Measurements from ENCODE around the gene KLHDC7B. TPM values are rescaled to one million over a fixed set of nuclear protein-coding genes. Genes with fewer than 3 reads are reported as not detected.

The KLHDC7B gene
- total RNA-seq, 2 donors from 2014 or later = 0.07 to 0.16 TPM

DNA sequence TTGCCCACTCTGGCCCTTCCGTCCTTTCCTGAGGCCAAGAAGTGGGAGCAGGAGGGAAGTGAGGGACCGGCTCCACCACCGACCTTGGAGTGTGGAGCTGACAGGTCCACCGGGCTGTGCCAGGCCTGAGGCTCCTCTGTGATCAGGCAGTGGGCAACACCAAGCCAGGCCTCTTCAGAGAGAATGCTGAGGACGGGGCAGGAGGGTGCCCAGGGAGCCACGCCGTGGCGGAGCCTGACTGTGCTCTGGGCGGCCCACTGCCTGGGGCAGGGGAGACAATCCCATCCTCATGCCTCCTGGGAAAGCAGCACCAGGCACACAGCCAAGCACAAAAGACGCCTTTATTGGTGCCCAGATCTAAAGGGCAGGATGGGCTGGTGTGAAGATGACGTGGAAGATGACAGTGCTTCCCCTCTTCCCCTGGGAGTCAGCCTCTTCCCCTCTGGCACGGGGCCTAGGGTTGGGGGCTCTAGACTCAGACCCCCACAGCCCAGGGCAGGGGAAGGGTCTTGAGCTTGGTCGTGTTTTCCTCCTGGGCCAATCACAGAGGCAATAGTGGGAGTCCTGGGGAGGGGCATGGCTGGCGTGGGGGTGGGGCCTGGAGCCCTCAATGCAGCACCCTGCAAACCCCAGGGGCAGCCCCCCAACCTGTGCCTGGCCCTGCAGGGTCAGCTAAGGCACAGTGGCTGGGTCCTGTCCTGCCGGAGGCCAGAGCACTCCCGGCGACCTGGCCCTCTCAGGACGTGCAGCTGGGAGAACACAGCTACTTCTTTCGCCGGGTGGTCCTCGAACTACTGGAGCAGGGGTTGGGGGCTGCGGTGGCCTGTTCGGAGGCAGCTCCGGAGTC lies 42.8 kb upstream of the KLHDC7B start:
- Histone ChIP-seq H3K27me3 (no peaks in the 10 kb centered on the region), H3K27ac (no peak overlapping the region), H3K9ac (ENCODE audit: low read depth in 2 of 2, low read length in 2 of 2) (no peak overlapping the region), H3K9me3 (no peaks in the 10 kb centered on the region), H3K4me1 (peaks cover 11% of the 10 kb centered on the region), H3K36me3 (peaks cover 9% of the 10 kb centered on the region), H3K4me3 (no peak overlapping the region)
- TF ChIP-seq, protein P1, sequence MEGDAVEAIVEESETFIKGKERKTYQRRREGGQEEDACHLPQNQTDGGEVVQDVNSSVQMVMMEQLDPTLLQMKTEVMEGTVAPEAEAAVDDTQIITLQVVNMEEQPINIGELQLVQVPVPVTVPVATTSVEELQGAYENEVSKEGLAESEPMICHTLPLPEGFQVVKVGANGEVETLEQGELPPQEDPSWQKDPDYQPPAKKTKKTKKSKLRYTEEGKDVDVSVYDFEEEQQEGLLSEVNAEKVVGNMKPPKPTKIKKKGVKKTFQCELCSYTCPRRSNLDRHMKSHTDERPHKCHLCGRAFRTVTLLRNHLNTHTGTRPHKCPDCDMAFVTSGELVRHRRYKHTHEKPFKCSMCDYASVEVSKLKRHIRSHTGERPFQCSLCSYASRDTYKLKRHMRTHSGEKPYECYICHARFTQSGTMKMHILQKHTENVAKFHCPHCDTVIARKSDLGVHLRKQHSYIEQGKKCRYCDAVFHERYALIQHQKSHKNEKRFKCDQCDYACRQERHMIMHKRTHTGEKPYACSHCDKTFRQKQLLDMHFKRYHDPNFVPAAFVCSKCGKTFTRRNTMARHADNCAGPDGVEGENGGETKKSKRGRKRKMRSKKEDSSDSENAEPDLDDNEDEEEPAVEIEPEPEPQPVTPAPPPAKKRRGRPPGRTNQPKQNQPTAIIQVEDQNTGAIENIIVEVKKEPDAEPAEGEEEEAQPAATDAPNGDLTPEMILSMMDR (IDR thresholded peaks at IDR 0.05) = no peak
- DNase-seq = no peak
- intact Hi-C loops (cut with DNase I) = loop anchor here (10.0 kb wide), 1 partner anchor 248 kb away; the partner anchor contains the start of gene HDAC10

DNA sequence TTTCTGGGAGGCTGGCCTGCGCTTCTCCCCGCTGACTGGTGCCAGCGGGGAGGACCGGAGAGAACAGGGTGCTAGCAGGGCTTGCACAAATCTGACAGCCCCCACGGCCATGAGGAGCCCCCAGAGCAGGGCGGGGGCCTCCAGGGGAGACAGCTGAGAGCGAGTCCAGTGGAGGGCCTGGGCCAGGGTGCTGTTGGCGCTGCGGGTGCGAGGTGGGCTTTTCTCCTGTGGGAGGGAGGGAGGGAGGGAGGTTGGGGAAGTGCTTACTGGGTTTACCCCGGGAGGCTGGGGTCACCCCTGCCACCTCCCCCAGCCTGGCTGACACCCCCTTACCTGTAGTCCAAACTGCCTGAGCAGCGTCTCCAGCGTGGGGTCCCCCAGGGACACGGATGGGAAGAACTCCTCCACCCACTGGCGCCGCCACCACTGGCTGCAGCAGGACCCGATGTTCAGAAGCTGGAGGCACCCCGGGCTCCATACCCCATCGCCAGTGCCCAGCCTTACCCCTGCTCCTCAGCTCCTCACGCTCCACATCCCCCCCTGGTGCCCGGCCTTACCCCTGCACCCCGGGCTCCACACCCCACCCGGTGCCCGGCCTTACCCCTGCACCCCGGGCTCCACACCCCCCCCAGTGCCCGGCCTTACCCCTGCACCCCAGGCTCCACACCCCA lies 42.1 kb upstream of the KLHDC7B start:
- H3K27me3 ChIP-seq = no peaks in the 10 kb centered on the region
- no peak overlapping the region for H3K27ac ChIP-seq
- intact Hi-C loops (cut with DNase I) = loop anchor here (10.0 kb wide), 1 partner anchor 249 kb away; the partner anchor contains the start of gene HDAC10
- DNase-seq = no peak
- no peak overlapping the region for H3K4me3 ChIP-seq
- H3K9ac ChIP-seq (ENCODE audit: low read depth in 2 of 2, low read length in 2 of 2) = no peak overlapping the region
- TF ChIP-seq, protein P1 (IDR thresholded peaks at IDR 0.05) = no peak
- H3K4me1 ChIP-seq = peaks cover 11% of the 10 kb centered on the region
- H3K36me3 ChIP-seq = peaks cover 9% of the 10 kb centered on the region
- H3K9me3 ChIP-seq = no peaks in the 10 kb centered on the region

DNA sequence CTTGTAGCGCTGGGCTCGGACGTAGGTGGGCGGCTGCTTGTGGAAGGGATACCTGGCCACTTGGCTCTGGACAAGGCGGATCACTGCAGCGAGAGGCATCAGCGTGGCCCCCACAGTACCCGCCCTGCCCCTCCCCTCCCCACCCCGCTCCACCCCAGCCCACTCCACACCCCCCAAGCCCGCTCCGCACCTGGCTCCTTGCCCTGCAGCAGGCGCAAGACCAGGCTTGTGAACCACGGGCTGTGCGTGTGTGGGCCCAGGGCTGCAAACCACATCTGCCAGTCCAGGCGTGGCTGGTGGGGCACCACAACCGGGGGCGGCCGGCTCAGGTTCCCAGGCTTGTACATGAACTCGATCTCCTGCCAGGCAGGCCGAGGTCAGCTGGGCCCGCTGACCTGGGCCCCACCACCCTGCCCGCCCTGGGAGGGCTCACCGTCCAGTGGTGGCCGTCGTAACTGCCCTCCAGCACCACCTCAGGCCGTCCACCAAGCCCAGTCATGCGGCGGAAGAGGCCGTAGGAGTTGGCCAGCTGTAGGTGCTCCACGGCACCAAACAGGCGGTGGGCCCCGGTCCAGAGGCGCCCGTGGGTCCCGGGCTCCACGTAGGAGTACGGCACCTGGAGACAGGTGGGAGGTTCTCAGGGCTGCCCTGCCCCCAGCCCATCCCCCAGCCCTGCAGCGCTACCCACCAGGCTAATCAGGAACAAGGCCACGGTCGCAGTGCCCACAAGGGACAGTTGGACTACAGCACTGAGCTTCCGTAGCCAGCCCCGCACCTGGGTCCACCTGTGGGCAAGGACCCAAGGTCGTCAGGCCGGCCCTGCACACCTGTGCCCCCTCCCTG lies 41.1 kb upstream of the KLHDC7B start:
- Histone ChIP-seq H3K4me1 (peaks cover 16% of the 10 kb centered on the region), H3K4me3 (no peak overlapping the region), H3K27ac (no peak overlapping the region), H3K36me3 (peaks cover 9% of the 10 kb centered on the region), H3K27me3 (no peaks in the 10 kb centered on the region), H3K9me3 (no peaks in the 10 kb centered on the region), H3K9ac (ENCODE audit: low read depth in 2 of 2, low read length in 2 of 2) (no peak overlapping the region)
- DNase-seq = no peak
- TF ChIP-seq, protein P1 (IDR thresholded peaks at IDR 0.05) = no peak
- intact Hi-C loops (cut with DNase I) = loop anchor here (10.0 kb wide), 1 partner anchor 250 kb away; the partner anchor contains the start of gene HDAC10

DNA sequence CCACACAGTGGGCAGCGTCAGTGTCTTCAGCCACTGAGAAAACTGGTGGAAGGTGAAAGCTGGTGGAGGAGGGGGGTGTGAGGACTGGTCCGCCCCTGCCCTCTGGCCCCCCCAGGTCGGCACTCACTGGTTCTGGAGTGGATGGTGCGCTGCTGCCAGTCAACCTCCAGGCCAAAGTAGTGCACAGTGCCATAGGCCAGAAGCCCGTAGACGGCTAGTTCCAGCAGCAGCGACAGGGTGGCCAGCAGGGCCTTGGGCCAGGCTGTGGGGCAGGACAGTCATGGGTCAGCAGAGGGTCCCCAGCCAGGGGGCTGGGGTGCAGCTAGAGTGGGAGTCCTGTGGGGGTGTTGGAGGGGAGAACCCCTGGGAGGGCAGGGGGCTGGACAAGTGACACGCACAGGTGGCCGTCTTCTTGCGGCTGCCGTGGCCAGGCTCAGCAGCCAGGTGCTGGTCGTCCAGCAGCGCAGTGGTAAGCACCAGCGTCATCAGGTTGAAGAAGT lies 40.4 kb upstream of the KLHDC7B start:
- Histone ChIP-seq H3K4me3 (no peak overlapping the region), H3K27me3 (no peaks in the 10 kb centered on the region), H3K36me3 (peaks cover 9% of the 10 kb centered on the region), H3K9me3 (no peaks in the 10 kb centered on the region), H3K9ac (ENCODE audit: low read depth in 2 of 2, low read length in 2 of 2) (no peak overlapping the region), H3K27ac (no peak overlapping the region), H3K4me1 (peaks cover 16% of the 10 kb centered on the region)
- TF ChIP-seq, protein P1 (IDR thresholded peaks at IDR 0.05) = no peak
- no peak for DNase-seq
- intact Hi-C loops (cut with DNase I) = loop anchor here (10.0 kb wide), 1 partner anchor 251 kb away; the partner anchor contains the start of gene HDAC10
